Measurements from ENCODE around the gene MCM9.

DNA sequence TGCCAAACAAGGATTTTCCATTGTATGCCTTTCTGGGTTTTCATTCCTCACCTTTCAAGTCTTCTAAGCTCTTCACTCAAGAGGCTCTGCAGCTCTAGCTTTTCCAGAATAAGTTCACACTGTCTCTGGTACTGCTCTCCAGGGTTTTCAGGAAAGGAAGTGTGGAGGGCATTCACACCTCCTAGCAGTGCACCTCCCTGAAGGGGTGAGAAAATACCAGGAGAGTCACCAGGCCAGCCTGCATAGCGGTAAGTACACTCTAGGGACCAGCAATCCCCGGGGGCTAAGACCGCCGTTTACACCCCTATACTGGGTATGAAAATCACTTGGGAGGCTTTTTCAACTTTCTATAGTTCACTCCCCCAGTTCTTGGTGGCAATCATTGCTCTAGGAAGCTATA is 108.9 kb downstream of the MCM9 start:
- TF ChIP-seq SIN3A (IDR thresholded peaks at IDR 0.05; ENCODE audit: borderline replicate concordance, insufficient read depth, low read length) (no peak), POLR2AphosphoS5 (IDR thresholded peaks at IDR 0.05; ENCODE audit: low read depth, low read length) (no peak)
